CD4-positive, alpha-beta T cell treated with Interferon gamma for 1 hour (primary cell): ENCODE measurements around the gene TTC28.
"Not testable (repeated sequence)": the region's sequence is repeated elsewhere in the genome, so short reads cannot be mapped to it uniquely, and the experiment has no call there.

Experiments used
- DNase-seq: peaks from one replicate; pipeline ENCODE4 v3.0.0-alpha.2; 2020

Gene TTC28

GRCh38 chr22:28674121-28674563 lies 5.5 kb downstream of the TTC28 start:
- peak; percentile 48 for DNase-seq

GRCh38 chr22:28670756-28671155 lies 8.9 kb downstream of the TTC28 start:
- no peak for DNase-seq

GRCh38 chr22:28670161-28670560 lies 9.5 kb downstream of the TTC28 start:
- DNase-seq: no peak

DNA sequence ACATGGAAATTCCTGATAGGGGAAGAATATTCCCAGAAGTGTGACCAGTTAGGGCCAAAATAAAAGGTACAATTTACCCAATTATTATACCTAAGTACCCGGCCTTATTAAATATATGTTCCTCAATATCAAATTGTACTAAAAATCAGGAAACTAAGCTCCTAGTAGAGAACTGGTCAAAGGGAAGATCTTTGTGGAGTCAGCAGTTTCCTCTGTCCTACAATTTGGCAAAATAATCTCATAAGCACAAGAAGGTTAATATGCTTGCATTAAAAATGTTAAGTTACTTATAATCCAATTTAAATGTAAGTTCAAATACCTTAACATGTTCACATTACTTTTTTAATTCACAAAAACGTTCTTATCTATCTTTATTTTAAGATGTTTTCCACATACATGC lies 10.3 kb downstream of the TTC28 start:
- DNase-seq: no peak

GRCh38 chr22:28663569-28663942 lies 16.1 kb downstream of the TTC28 start:
- DNase-seq: not testable (repeated sequence)

GRCh38 chr22:28658448-28658847 lies 21.2 kb downstream of the TTC28 start:
- DNase-seq: no peak

DNA sequence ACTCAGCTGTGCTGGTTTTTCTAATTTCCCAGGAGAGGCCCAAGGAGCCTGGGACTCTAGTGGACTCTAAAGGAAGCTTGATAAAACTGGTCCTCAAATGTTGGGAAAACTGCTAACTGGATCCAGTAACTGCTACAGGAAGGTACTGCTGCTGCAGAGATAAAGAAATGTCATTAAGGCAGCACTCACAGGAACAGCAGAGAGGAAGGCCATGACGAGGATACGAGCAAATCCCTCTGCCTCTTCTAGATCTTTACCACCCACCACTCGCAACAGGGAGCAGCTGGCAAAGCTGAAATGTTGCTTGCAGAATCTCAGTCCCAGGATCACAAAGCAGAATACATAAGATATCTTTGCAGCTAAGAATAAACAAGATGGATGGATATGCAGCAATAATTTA lies 23.5 kb downstream of the TTC28 start:
- DNase-seq: no peak

GRCh38 chr22:28650463-28650862 lies 29.2 kb downstream of the TTC28 start:
- DNase-seq: no peak

DNA sequence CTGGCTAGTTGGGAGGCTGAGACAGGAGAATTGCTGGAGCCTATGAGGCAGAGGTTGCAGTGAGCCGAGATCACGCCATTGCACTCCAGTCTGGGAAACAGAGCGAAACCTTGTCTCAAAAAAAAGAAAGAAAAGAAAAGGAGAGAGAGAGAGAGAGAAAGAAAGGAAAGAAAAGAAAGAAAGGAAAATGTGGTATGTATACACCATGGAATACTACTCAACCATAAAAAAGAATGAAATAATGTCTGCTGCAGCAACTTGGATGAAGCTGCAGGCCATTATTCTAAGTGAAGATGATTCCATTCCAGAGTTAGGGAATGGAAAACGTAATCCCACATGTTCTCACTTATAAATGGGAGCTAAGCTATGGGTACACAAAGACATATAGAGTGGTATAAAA lies 30.8 kb downstream of the TTC28 start:
- DNase-seq: no peak

GRCh38 chr22:28647216-28647615 lies 32.4 kb downstream of the TTC28 start:
- no peak for DNase-seq

DNA sequence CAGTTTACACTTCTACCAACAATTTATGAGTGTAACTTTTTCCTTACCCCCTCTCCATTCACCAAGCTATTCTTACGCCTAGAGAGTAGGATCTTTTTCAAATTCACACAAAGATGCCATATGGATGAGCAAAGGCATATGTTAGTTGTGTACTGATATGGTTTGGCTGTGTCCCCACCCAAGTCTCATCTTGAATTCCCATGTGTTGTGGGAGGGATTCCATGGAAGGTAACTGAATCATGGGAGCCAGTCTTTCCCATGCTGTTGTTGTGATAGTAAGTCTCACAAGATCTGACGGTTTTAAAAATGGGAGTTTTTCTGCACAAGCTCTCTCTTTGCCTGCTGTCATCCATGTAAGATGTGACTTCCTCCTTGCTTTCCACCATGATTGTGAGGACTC lies 40.3 kb downstream of the TTC28 start:
- DNase-seq: no peak

DNA sequence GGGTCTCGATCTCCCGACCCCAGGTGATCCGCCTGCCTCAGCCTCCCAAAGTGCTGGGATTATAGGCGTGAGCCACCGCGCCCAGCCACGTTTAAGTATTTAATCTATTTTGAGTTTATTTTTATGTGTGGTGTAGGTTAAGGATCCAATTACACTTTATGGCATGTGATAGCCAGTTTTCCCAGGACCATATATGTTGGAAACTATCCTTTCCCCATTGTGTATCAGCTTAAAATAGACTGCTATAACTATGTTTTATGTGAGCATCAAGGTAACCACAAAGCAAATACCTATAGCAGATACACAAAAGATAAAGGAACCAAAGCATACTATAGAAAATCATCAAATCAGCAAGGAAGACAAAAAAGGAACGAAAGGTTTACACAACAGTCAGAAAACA lies 42.4 kb downstream of the TTC28 start:
- no peak for DNase-seq

GRCh38 chr22:28630177-28630574 lies 49.5 kb downstream of the TTC28 start:
- no peak for DNase-seq

- DNase-seq: no peak
Observed at GRCh38 chr22:28629420-28630176, 50.0 kb downstream of the TTC28 start.

- no peak for DNase-seq
Observed at GRCh38 chr22:28628766-28629165, 50.9 kb downstream of the TTC28 start.

- DNase-seq: no peak
Observed at GRCh38 chr22:28627791-28628190, 51.8 kb downstream of the TTC28 start.

DNA sequence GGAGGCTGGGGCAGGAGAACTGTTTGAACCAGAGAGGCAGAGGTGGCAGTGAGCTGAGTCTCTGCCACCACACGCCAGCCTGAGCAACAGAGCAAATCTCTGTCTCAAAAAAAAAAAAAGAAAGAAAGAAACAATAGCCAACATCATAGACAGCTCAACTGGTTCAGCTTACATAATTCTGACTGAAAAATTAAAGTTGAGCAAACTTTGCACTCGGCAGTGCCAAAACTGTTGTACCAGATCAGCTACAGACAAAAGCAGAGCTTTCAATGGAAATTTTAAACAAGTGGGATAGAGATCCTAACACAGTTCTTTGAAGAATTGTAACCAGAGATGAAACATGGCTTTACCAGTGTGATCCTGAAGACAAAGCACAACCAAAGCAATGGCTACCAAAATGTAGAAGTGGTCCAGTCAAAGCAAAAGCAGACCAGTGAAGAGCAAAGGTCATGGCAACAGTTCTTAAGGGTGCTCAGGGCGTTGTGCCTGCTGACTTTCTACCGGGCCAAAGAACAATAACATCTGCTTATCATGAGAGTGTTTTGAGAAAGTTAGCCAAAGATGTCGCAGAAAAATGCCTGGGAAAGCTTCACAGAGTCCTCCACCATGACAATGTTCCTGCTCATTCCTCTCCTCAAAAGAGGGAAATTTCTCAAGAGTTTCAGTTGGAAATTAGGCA lies 59.3 kb downstream of the TTC28 start:
- DNase-seq: no peak

- no peak for DNase-seq
Observed at GRCh38 chr22:28619236-28619635, 60.4 kb downstream of the TTC28 start.

- DNase-seq: not testable (repeated sequence)
Observed at GRCh38 chr22:28615423-28615822, 64.2 kb downstream of the TTC28 start.

- no peak for DNase-seq
Observed at GRCh38 chr22:28609921-28610320, 69.7 kb downstream of the TTC28 start.

DNA sequence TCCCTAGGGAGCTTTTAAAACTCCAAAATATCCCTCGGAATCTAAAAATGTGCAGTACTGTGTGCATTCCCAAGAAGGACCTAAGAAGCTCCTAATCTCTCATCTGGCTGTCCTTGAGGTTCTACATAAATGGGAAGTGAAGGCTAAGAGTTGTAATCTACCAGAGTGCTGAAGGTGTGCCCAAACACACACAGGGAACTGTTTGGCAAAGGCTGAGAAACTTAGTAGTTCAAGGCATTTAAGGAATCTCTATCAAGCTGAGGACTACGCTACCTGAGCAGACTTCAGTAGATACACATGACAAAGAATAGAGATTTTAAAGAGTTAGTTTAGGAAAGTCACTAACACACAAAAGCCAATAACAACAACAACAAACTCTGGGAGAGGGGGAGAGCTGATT lies 71.1 kb downstream of the TTC28 start:
- no peak for DNase-seq

DNA sequence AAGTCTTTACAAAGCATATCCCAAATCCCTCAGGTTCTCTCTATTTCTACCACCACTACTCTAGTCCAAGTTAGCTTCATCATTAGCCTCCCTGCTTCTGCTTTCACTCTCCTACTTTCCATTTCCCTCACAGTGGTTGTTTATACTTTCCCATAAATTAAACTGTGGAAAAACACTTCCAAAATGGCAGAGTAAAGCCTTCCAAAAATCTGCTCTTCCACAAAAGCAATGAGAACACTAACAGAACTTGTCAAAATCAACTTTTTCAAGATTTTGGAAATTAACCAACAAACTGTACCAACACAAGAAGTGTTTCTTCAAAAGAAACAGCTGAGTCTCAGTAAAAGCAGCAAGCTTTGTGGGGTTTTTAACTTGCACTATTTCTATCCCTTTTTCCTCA lies 71.8 kb downstream of the TTC28 start:
- no peak for DNase-seq

DNA sequence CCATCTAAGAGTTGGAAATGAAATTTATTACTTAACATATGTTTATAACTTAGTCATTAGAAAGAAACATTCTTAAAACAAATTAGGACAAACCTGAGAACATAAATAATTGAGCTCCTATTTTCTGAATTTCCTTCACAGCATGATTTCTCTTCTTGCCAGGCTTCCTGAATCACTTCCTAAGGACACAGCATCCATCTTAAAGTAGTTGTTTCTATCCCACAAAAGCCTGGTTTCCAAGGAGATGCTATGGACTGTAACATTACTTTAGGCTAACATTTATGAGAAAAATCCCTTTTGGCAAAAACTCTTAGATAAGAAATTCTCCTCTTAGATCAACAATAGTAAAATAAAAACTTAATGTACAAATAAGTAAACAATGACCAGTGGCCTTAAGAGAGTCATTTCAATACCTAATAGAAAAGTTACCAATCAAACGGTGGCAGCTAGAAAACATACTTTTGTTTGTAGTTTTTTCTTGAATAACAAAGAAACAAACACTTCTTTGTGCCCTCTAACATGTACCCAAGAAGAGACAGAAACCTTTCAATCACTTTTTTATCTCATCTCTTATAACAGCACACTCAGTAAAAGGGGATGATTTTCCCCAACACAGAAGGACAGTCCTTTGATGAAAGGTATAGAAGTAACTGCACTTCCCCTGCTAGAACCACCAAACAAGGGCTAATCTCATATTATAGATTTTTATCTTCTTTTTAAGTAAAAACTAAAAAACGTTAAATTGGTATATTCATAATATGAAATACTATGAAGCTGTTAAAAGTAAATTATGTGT lies 74.5 kb downstream of the TTC28 start:
- no peak for DNase-seq

- no peak for DNase-seq
Observed at GRCh38 chr22:28601915-28602314, 77.7 kb downstream of the TTC28 start.
